Tongue (tissue), 1 donor: ENCODE results near the gene ACSS2. TPM values are rescaled to one million over a fixed set of nuclear protein-coding genes. Genes with fewer than 3 reads are reported as not detected.

Experiments used
- total RNA-seq: library from RNA; depleted of rRNA; stranded (reverse); fragments of >200 nt; gene quantifications from one replicate; pipeline ENCODE4 v1.2.3, GENCODE V29; 2014

The ACSS2 gene
- total RNA-seq, 1 donor from 2014 or later = 63.9 TPM

Other genes starting within 250 kb of the ACSS2 start
- gene PIGU, start 199.5 kb upstream of the ACSS2 start, total RNA-seq = 8.8 TPM
- 10.4 TPM for gene TP53INP2, start 172.3 kb upstream of the ACSS2 start, total RNA-seq
- 11.7 TPM for gene NCOA6, start 51.0 kb upstream of the ACSS2 start, total RNA-seq
- gene GGT7, start 3.8 kb upstream of the ACSS2 start, total RNA-seq = 15.0 TPM
- 27.6 TPM for gene GSS, start 79.2 kb downstream of the ACSS2 start, total RNA-seq
- 6.1 TPM for gene MYH7B, start 79.3 kb downstream of the ACSS2 start, total RNA-seq
- gene TRPC4AP, start 216.2 kb downstream of the ACSS2 start, total RNA-seq = 64.0 TPM